ENCODE measurements around the gene CACNA1C.

Gene CACNA1C

GRCh38 chr12:2439332-2440100 is 386.7 kb downstream of the CACNA1C start:
- no peak for DNase-seq

GRCh38 chr12:2443776-2444175 is 391.0 kb downstream of the CACNA1C start:
- DNase-seq, result no peak

- DNase-seq, result no peak
These were observed 393.2 kb downstream of the CACNA1C start for GRCh38 chr12:2445968-2446367.

GRCh38 chr12:2447861-2448260 is 395.1 kb downstream of the CACNA1C start:
- no peak for DNase-seq

- DNase-seq, result no peak
These were observed 396.8 kb downstream of the CACNA1C start for GRCh38 chr12:2449586-2449985.

GRCh38 chr12:2450553-2450952 is 397.8 kb downstream of the CACNA1C start:
- no peak for DNase-seq

- no peak for DNase-seq
These were observed 398.2 kb downstream of the CACNA1C start for GRCh38 chr12:2451025-2451424.

GRCh38 chr12:2451497-2451896 is 398.7 kb downstream of the CACNA1C start:
- DNase-seq, result no peak

- DNase-seq, result no peak
These were observed 400.4 kb downstream of the CACNA1C start for GRCh38 chr12:2453076-2453760.

GRCh38 chr12:2453761-2454090 is 400.9 kb downstream of the CACNA1C start:
- DNase-seq, result no peak

- DNase-seq, result no peak
These were observed 401.9 kb downstream of the CACNA1C start for GRCh38 chr12:2454601-2455177.

GRCh38 chr12:2455410-2455809 is 402.6 kb downstream of the CACNA1C start:
- DNase-seq, result no peak

GRCh38 chr12:2456122-2456812 is 403.5 kb downstream of the CACNA1C start:
- DNase-seq, result no peak

- DNase-seq, result no peak
These were observed 404.0 kb downstream of the CACNA1C start for GRCh38 chr12:2456813-2457186.

- no peak for DNase-seq
These were observed 404.6 kb downstream of the CACNA1C start for GRCh38 chr12:2457215-2457932.

- no peak for DNase-seq
These were observed 405.2 kb downstream of the CACNA1C start for GRCh38 chr12:2457933-2458414.

GRCh38 chr12:2460051-2460670 is 407.4 kb downstream of the CACNA1C start:
- no peak for DNase-seq

- no peak for DNase-seq
These were observed 408.3 kb downstream of the CACNA1C start for GRCh38 chr12:2461046-2461445.

GRCh38 chr12:2461645-2462044 is 408.9 kb downstream of the CACNA1C start:
- no peak for DNase-seq

GRCh38 chr12:2462087-2462486 is 409.3 kb downstream of the CACNA1C start:
- DNase-seq, result no peak

GRCh38 chr12:2463719-2464118 is 410.9 kb downstream of the CACNA1C start:
- no peak for DNase-seq

- no peak for DNase-seq
These were observed 412.9 kb downstream of the CACNA1C start for GRCh38 chr12:2465681-2466080.

Measured in CD4-positive, alpha-beta T cell treated with Interleukin-1 beta for 1 hour (primary cell).